ENCODE results near the gene DRC7.
"Not testable (repeated sequence)": the region's sequence is repeated elsewhere in the genome, so short reads cannot be mapped to it uniquely, and the experiment has no call there.

The DRC7 gene

GRCh38 chr16:57667048-57667525 is 27.5 kb upstream of the DRC7 start:
- H3K9ac ChIP-seq (ENCODE audit: low read depth, low read length): no peak overlapping the region
- H3K9me3 ChIP-seq (ENCODE audit: control insufficient read depth, insufficient read depth, low read length): no peaks in the 10 kb centered on the region
- no peaks in the 10 kb centered on the region; the same call in 1 of the 2 replicates for H3K4me1 ChIP-seq (ENCODE audit: insufficient read depth, low read length)
- no peaks in the 10 kb centered on the region for H3K36me3 ChIP-seq (ENCODE audit: insufficient read depth, low read length)

GRCh38 chr16:57667526-57668262 is 26.9 kb upstream of the DRC7 start:
- H3K36me3 ChIP-seq (ENCODE audit: insufficient read depth, low read length): no peaks in the 10 kb centered on the region
- no peak overlapping the region for H3K9ac ChIP-seq (ENCODE audit: low read depth, low read length)
- H3K4me1 ChIP-seq (ENCODE audit: insufficient read depth, low read length): no peaks in the 10 kb centered on the region; the same call in 1 of the 2 replicates
- H3K9me3 ChIP-seq (ENCODE audit: control insufficient read depth, insufficient read depth, low read length): no peaks in the 10 kb centered on the region

GRCh38 chr16:57668263-57668571 is 26.4 kb upstream of the DRC7 start, which contains the start of gene ADGRG3:
Gene ADGRG3 (plus strand): TSS chr16:57668306. CDS start chr16:57668348, 42 bp downstream.
- H3K36me3 ChIP-seq (ENCODE audit: insufficient read depth, low read length): no peaks in the 10 kb centered on the region
- no peaks in the 10 kb centered on the region for H3K9me3 ChIP-seq (ENCODE audit: control insufficient read depth, insufficient read depth, low read length)
- H3K4me1 ChIP-seq (ENCODE audit: insufficient read depth, low read length): no peaks in the 10 kb centered on the region; the same call in 1 of the 2 replicates
- no peak within 1 kb of the TSS for H3K9ac ChIP-seq (ENCODE audit: low read depth, low read length)

- Histone ChIP-seq H3K9me3 (ENCODE audit: control insufficient read depth, insufficient read depth, low read length) (no peaks in the 10 kb centered on the region), H3K9ac (ENCODE audit: low read depth, low read length) (no peak overlapping the region)
These were observed 25.8 kb upstream of the DRC7 start for GRCh38 chr16:57668630-57669475.

GRCh38 chr16:57669476-57670162 is 25.0 kb upstream of the DRC7 start:
- no peak overlapping the region for H3K9ac ChIP-seq (ENCODE audit: low read depth, low read length)
- no peaks in the 10 kb centered on the region; the same call in 1 of the 2 replicates for H3K4me1 ChIP-seq (ENCODE audit: insufficient read depth, low read length)
- H3K36me3 ChIP-seq (ENCODE audit: insufficient read depth, low read length): no peaks in the 10 kb centered on the region
- no peaks in the 10 kb centered on the region for H3K9me3 ChIP-seq (ENCODE audit: control insufficient read depth, insufficient read depth, low read length)

More at GRCh38 chr16:57668630-57669475, 25.8 kb upstream of the DRC7 start:
- no peaks in the 10 kb centered on the region; the same call in 1 of the 2 replicates for H3K4me1 ChIP-seq (ENCODE audit: insufficient read depth, low read length)
- no peaks in the 10 kb centered on the region for H3K36me3 ChIP-seq (ENCODE audit: insufficient read depth, low read length)

- Histone ChIP-seq H3K36me3 (ENCODE audit: insufficient read depth, low read length) (no peaks in the 10 kb centered on the region), H3K9me3 (ENCODE audit: control insufficient read depth, insufficient read depth, low read length) (no peaks in the 10 kb centered on the region), H3K9ac (ENCODE audit: low read depth, low read length) (no peak overlapping the region), H3K4me1 (ENCODE audit: insufficient read depth, low read length) (no peaks in the 10 kb centered on the region; the same call in 1 of the 2 replicates)
These were observed 24.4 kb upstream of the DRC7 start for GRCh38 chr16:57670196-57670595.

GRCh38 chr16:57671451-57671850 is 23.2 kb upstream of the DRC7 start:
- peaks cover 10% of the 10 kb centered on the region for H3K4me1 ChIP-seq (ENCODE audit: insufficient read depth, low read length)

GRCh38 chr16:57672416-57672815 is 22.2 kb upstream of the DRC7 start:
- Histone ChIP-seq H3K36me3 (ENCODE audit: insufficient read depth, low read length) (no peaks in the 10 kb centered on the region), H3K4me1 (ENCODE audit: insufficient read depth, low read length) (peaks cover 16% of the 10 kb centered on the region), H3K9ac (ENCODE audit: low read depth, low read length) (no peak overlapping the region), H3K9me3 (ENCODE audit: control insufficient read depth, insufficient read depth, low read length) (no peaks in the 10 kb centered on the region)

More at GRCh38 chr16:57671451-57671850, 23.2 kb upstream of the DRC7 start:
- H3K9ac ChIP-seq (ENCODE audit: low read depth, low read length); H3K36me3 ChIP-seq (ENCODE audit: insufficient read depth, low read length); H3K9me3 ChIP-seq (ENCODE audit: control insufficient read depth, insufficient read depth, low read length): not testable (repeated sequence)

- Histone ChIP-seq H3K4me1 (ENCODE audit: insufficient read depth, low read length) (peaks cover 16% of the 10 kb centered on the region), H3K9ac (ENCODE audit: low read depth, low read length) (no peak overlapping the region), H3K9me3 (ENCODE audit: control insufficient read depth, insufficient read depth, low read length) (no peaks in the 10 kb centered on the region), H3K36me3 (ENCODE audit: insufficient read depth, low read length) (no peaks in the 10 kb centered on the region)
These were observed 21.8 kb upstream of the DRC7 start for GRCh38 chr16:57672824-57673223.

- no peak overlapping the region for H3K9ac ChIP-seq (ENCODE audit: low read depth, low read length)
- H3K36me3 ChIP-seq (ENCODE audit: insufficient read depth, low read length): no peaks in the 10 kb centered on the region
- H3K4me1 ChIP-seq (ENCODE audit: insufficient read depth, low read length): peaks cover 26% of the 10 kb centered on the region
- H3K9me3 ChIP-seq (ENCODE audit: control insufficient read depth, insufficient read depth, low read length): no peaks in the 10 kb centered on the region
These were observed 18.7 kb upstream of the DRC7 start for GRCh38 chr16:57675741-57676551.

- no peak overlapping the region for H3K9ac ChIP-seq (ENCODE audit: low read depth, low read length)
- H3K4me1 ChIP-seq (ENCODE audit: insufficient read depth, low read length): peaks cover 26% of the 10 kb centered on the region
- H3K36me3 ChIP-seq (ENCODE audit: insufficient read depth, low read length): no peaks in the 10 kb centered on the region
- no peaks in the 10 kb centered on the region for H3K9me3 ChIP-seq (ENCODE audit: control insufficient read depth, insufficient read depth, low read length)
These were observed 18.0 kb upstream of the DRC7 start for GRCh38 chr16:57676553-57677085.

GRCh38 chr16:57677622-57678369 is 16.8 kb upstream of the DRC7 start:
- Histone ChIP-seq H3K4me1 (ENCODE audit: insufficient read depth, low read length) (peaks cover 26% of the 10 kb centered on the region), H3K9ac (ENCODE audit: low read depth, low read length) (no peak overlapping the region), H3K36me3 (ENCODE audit: insufficient read depth, low read length) (no peaks in the 10 kb centered on the region), H3K9me3 (ENCODE audit: control insufficient read depth, insufficient read depth, low read length) (no peaks in the 10 kb centered on the region)

- H3K4me1 ChIP-seq (ENCODE audit: insufficient read depth, low read length): peaks cover 33% of the 10 kb centered on the region
- H3K9me3 ChIP-seq (ENCODE audit: control insufficient read depth, insufficient read depth, low read length): no peaks in the 10 kb centered on the region
- no peak overlapping the region for H3K9ac ChIP-seq (ENCODE audit: low read depth, low read length)
- no peaks in the 10 kb centered on the region for H3K36me3 ChIP-seq (ENCODE audit: insufficient read depth, low read length)
These were observed 15.6 kb upstream of the DRC7 start for GRCh38 chr16:57679016-57679415.
